ENCODE results near the gene SMAD2.

DNA sequence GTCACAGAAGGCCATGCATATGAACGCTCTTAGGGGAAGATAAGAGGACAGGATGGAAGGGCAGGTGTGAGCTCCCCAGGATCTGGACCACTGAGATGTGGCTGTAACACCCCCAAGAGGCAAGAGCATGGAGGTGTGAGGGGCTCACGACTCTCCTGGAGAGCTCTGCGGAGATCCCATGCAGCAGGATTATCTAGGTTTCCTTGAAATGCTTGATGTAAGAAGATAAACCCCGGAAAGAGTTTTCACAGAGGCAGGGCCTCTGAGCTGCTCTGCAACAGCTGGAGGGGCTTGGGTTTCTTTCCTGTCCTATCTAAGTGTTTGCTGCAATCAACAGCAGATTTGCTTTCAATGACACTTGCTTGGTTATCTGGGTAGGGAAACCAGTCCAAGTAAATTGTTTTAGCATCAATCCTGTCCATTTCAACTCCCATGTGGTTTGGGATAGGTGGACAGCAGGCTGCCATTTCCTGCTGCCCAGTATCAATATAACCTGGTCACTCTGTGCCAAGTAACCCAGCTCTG lies 138.9 kb downstream of the SMAD2 start:
- TF ChIP-seq, protein P1, sequence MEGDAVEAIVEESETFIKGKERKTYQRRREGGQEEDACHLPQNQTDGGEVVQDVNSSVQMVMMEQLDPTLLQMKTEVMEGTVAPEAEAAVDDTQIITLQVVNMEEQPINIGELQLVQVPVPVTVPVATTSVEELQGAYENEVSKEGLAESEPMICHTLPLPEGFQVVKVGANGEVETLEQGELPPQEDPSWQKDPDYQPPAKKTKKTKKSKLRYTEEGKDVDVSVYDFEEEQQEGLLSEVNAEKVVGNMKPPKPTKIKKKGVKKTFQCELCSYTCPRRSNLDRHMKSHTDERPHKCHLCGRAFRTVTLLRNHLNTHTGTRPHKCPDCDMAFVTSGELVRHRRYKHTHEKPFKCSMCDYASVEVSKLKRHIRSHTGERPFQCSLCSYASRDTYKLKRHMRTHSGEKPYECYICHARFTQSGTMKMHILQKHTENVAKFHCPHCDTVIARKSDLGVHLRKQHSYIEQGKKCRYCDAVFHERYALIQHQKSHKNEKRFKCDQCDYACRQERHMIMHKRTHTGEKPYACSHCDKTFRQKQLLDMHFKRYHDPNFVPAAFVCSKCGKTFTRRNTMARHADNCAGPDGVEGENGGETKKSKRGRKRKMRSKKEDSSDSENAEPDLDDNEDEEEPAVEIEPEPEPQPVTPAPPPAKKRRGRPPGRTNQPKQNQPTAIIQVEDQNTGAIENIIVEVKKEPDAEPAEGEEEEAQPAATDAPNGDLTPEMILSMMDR (IDR thresholded peaks at IDR 0.05; ENCODE audit: low read length), result no peak
- TF ChIP-seq EZH2 (optimal IDR thresholded peaks at IDR 0.05; ENCODE audit: low read depth, low read length), result no peak
